HUES6 (cell line): Measurements from ENCODE around the gene RAD51B.

Experiments
- H3K27ac ChIP-seq: 2 replicates; pipeline ENCODE4 v1.7.0; 2013; ENCODE audit warnings: low read depth, mild to moderate bottlenecking, low read length, inconsistent platforms
- H3K27me3 ChIP-seq: 2 replicates; pipeline ENCODE4 v1.6.1; 2013; ENCODE audit warnings: low read length; ENCODE audit not compliant: control insufficient read depth, insufficient read depth
- H3K36me3 ChIP-seq: 2 replicates; pipeline ENCODE4 v1.6.1; 2013; ENCODE audit warnings: low read length; ENCODE audit not compliant: control insufficient read depth, insufficient read depth
- H3K4me1 ChIP-seq: 2 replicates; pipeline ENCODE4 v1.6.1; 2013; ENCODE audit warnings: low read length; ENCODE audit not compliant: control insufficient read depth, insufficient read depth
- H3K4me3 ChIP-seq: 2 replicates; pipeline ENCODE4 v1.5.1; 2013; ENCODE audit warnings: low read depth, low read length
- H3K9ac ChIP-seq: one replicate; pipeline ENCODE4 v1.6.1; 2013; ENCODE audit warnings: mild to moderate bottlenecking, low read length
- H3K9me3 ChIP-seq: 2 replicates; pipeline ENCODE4 v1.6.1; 2013; ENCODE audit warnings: low read depth, low read length; ENCODE audit not compliant: control insufficient read depth, insufficient read depth

The RAD51B gene

DNA sequence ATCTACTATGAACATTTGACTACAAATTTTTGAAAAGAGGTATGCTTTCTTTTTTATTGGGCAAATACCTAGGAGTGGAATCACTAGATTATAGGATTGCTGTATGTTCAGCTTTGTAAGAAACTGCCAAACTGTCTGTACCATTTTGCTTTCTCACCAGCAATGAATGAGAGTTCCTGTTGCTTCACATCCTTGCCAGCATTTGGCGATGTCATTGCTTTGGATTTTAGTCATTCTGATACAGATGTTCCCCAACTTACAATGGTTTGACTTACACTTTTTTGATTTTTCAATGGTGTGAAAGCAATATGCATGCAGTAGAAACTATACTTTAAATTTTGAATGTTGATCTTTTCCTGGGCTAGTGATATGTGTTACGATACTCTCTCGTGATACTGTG, 328.7 kb downstream of the RAD51B start:
- no peak overlapping the region for H3K4me3 ChIP-seq
- H3K36me3 ChIP-seq = no peaks in the 10 kb centered on the region
- peaks cover 11% of the 10 kb centered on the region for H3K4me1 ChIP-seq
- peaks cover 25% of the 10 kb centered on the region for H3K9me3 ChIP-seq
- H3K27ac ChIP-seq = no peak overlapping the region
- no peaks in the 10 kb centered on the region for H3K27me3 ChIP-seq
- H3K9ac ChIP-seq = no peak overlapping the region

- H3K4me1 ChIP-seq = peaks cover 7% of the 10 kb centered on the region
- no peak overlapping the region for H3K4me3 ChIP-seq
- H3K9me3 ChIP-seq = peaks cover 25% of the 10 kb centered on the region
- no peak overlapping the region for H3K27ac ChIP-seq
- no peaks in the 10 kb centered on the region for H3K36me3 ChIP-seq
- H3K9ac ChIP-seq = no peak overlapping the region
- H3K27me3 ChIP-seq = no peaks in the 10 kb centered on the region
These were observed 329.2 kb downstream of the RAD51B start for GRCh38 chr14:68148763-68149162.

GRCh38 chr14:68153275-68153674, 333.7 kb downstream of the RAD51B start:
- Histone ChIP-seq H3K36me3 (no peaks in the 10 kb centered on the region), H3K27ac (no peak overlapping the region), H3K9ac (no peak overlapping the region), H3K27me3 (no peaks in the 10 kb centered on the region), H3K4me3 (no peak overlapping the region), H3K4me1 (no peaks in the 10 kb centered on the region), H3K9me3 (peaks cover 18% of the 10 kb centered on the region)

DNA sequence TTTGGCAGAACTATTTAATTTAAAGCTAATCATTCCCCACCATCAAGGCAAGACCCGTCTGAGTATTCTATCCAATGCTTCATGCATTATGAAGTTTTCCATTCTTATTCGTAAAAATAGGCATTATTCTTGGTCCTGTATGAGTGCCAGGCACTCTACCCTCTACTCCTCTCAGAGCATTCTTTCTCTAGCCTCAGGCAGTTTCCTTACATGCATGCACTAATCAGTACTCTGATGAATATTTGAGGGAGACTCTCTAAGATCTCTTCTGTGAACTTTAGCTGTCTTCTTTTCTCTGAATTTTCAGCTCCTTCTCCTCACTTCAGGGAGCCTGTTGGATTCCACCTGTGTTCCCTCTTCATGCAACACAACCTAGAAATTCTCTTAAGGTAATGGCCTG, 334.7 kb downstream of the RAD51B start:
- Histone ChIP-seq H3K4me3 (no peak overlapping the region), H3K27ac (no peak overlapping the region), H3K4me1 (no peaks in the 10 kb centered on the region), H3K27me3 (no peaks in the 10 kb centered on the region), H3K36me3 (no peaks in the 10 kb centered on the region), H3K9me3 (peaks cover 14% of the 10 kb centered on the region; the same call in 1 of the 2 replicates), H3K9ac (no peak overlapping the region)

DNA sequence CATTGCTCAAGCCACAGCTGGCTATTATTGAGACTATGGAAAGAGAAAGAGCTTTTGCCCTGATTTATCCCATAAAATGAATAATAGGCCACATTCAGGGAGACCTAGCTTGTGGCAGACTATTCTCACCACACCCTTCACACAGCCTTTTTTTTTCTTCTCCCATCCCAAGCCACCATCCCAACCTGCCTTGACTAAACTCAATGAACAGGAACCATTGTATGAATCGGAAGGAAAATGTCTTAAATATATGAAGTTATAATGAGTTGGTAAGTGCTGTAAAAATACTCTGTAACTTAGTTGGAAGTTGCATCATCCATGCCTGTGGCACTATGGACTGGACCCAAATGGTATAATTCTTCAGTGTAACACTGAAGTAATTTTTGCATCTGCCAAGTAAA, 338.4 kb downstream of the RAD51B start:
- no peak overlapping the region for H3K4me3 ChIP-seq
- H3K4me1 ChIP-seq = no peaks in the 10 kb centered on the region
- no peaks in the 10 kb centered on the region for H3K27me3 ChIP-seq
- H3K27ac ChIP-seq = no peak overlapping the region
- H3K9me3 ChIP-seq = no peaks in the 10 kb centered on the region
- H3K9ac ChIP-seq = no peak overlapping the region
- no peaks in the 10 kb centered on the region for H3K36me3 ChIP-seq

GRCh38 chr14:68158640-68159039, 339.1 kb downstream of the RAD51B start:
- H3K27ac ChIP-seq = no peak overlapping the region
- H3K9ac ChIP-seq = no peak overlapping the region

GRCh38 chr14:68159701-68160633, 340.4 kb downstream of the RAD51B start:
- Histone ChIP-seq H3K36me3 (no peaks in the 10 kb centered on the region), H3K27me3 (no peaks in the 10 kb centered on the region), H3K4me3 (no peak overlapping the region), H3K27ac (no peak overlapping the region), H3K9me3 (no peaks in the 10 kb centered on the region), H3K4me1 (peaks cover 10% of the 10 kb centered on the region), H3K9ac (no peak overlapping the region)

More at GRCh38 chr14:68158640-68159039, 339.1 kb downstream of the RAD51B start:
- Histone ChIP-seq H3K36me3 (no peaks in the 10 kb centered on the region), H3K4me1 (no peaks in the 10 kb centered on the region), H3K27me3 (no peaks in the 10 kb centered on the region), H3K4me3 (no peak overlapping the region), H3K9me3 (no peaks in the 10 kb centered on the region)

DNA sequence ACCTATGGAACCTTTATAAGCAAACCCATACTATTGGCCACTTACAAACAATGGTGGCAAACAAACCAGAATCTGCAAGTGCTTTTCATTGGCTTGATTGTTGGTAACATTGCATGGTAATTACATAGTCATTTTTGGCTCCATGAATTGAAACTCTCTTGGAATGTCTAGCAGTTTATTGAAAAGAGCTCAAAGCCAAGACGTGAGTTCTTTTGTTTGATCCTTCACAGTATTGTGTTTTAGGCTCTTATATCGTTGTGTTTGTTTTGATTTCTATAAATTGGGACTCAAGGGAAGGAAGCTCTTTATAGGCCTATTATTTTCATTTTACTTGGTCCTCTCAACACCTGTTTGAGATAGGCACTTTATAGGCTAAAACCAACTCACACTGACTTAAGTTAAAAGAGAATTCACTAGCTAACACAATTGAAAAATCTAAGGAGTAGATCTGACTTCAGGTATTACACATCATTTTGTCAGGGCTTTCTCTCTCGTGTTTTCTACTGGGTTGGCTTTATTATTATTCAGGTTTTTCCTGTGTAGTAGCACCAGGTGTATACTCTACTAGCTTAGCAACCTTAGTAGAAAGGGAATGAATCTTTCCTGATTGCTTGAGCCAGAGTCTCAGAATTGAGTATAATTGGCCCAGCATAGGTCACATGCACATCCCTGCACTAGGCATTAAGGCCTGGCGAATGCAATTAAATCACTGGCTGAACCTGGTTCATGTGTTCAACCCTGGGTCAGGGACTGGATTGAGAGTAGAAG, 341.4 kb downstream of the RAD51B start:
- Histone ChIP-seq H3K36me3 (no peaks in the 10 kb centered on the region), H3K4me3 (no peak overlapping the region), H3K27me3 (no peaks in the 10 kb centered on the region), H3K9me3 (no peaks in the 10 kb centered on the region), H3K4me1 (peaks cover 12% of the 10 kb centered on the region), H3K27ac (no peak overlapping the region), H3K9ac (no peak overlapping the region)

GRCh38 chr14:68162887-68163286, 343.3 kb downstream of the RAD51B start:
- Histone ChIP-seq H3K9ac (no peak overlapping the region), H3K4me1 (peaks cover 12% of the 10 kb centered on the region), H3K36me3 (no peaks in the 10 kb centered on the region), H3K4me3 (no peak overlapping the region), H3K27me3 (no peaks in the 10 kb centered on the region), H3K27ac (no peak overlapping the region), H3K9me3 (no peaks in the 10 kb centered on the region)

DNA sequence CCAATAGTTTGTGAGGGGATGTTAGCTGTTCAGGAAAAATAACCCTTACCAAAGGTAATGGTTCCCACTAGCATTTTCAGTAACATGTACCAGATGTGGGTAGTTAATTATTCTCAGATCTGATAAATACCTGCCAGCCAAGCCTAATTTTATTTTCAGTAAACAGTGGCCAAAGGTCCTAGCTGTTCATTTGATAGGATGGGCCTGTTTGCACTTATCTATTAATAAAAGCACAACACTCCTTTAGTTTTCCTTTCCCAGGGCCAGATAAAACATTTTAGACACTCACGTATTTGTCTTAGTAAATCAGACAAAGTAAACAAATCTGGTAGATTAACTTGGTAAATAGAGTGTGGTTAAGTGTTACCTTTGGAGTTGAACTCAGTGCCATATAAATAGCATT, 345.1 kb downstream of the RAD51B start:
- peak overlapping the region; percentile 52; the same call in 1 of the 2 replicates for H3K27ac ChIP-seq
- H3K9me3 ChIP-seq = no peaks in the 10 kb centered on the region
- H3K9ac ChIP-seq = no peak overlapping the region
- H3K4me3 ChIP-seq = no peak overlapping the region
- no peaks in the 10 kb centered on the region for H3K36me3 ChIP-seq
- H3K27me3 ChIP-seq = no peaks in the 10 kb centered on the region
- H3K4me1 ChIP-seq = peaks cover 12% of the 10 kb centered on the region

GRCh38 chr14:68165274-68165843, 345.8 kb downstream of the RAD51B start:
- no peak overlapping the region for H3K9ac ChIP-seq
- no peak overlapping the region for H3K4me3 ChIP-seq
- no peak overlapping the region for H3K27ac ChIP-seq
- H3K4me1 ChIP-seq = peaks cover 12% of the 10 kb centered on the region
- H3K27me3 ChIP-seq = no peaks in the 10 kb centered on the region
- no peaks in the 10 kb centered on the region for H3K36me3 ChIP-seq
- no peaks in the 10 kb centered on the region for H3K9me3 ChIP-seq
